HG03039 (cell line): ENCODE results near the gene IFT20.

Experiments
- ATAC-seq: cut with Tn5 transposase; IDR thresholded peaks from one replicate; pipeline ENCODE4 v1.9.1; 2021; ENCODE audit warnings: mild to moderate bottlenecking, moderate library complexity; ENCODE audit not compliant: unreplicated experiment

Gene IFT20

GRCh38 chr17:28338056-28338768, 2.9 kb upstream of the IFT20 start:
- ATAC-seq: no peak

- ATAC-seq: no peak
Observed at GRCh38 chr17:28335959-28336871, 943 bp upstream of the IFT20 start.

- ATAC-seq: no peak
Observed at GRCh38 chr17:28334666-28335200, 539 bp downstream of the IFT20 start.

GRCh38 chr17:28334171-28334570, 1.1 kb downstream of the IFT20 start:
- ATAC-seq: no peak

GRCh38 chr17:28333083-28333746, 2.1 kb downstream of the IFT20 start:
- ATAC-seq: no peak

GRCh38 chr17:28331891-28332420, 3.3 kb downstream of the IFT20 start:
- no peak for ATAC-seq

- no peak for ATAC-seq
Observed at GRCh38 chr17:28330671-28331070, 4.6 kb downstream of the IFT20 start.

GRCh38 chr17:28328325-28328724, 6.9 kb downstream of the IFT20 start:
- no peak for ATAC-seq

- no peak for ATAC-seq
Observed at GRCh38 chr17:28327709-28328108, 7.6 kb downstream of the IFT20 start.

- ATAC-seq: peak; percentile 56
Observed at GRCh38 chr17:28327031-28327607, 8.2 kb downstream of the IFT20 start.

- ATAC-seq: no peak
Observed at GRCh38 chr17:28326114-28326513, 9.2 kb downstream of the IFT20 start.

- no peak for ATAC-seq
Observed at GRCh38 chr17:28325211-28325610, 10.1 kb downstream of the IFT20 start.

GRCh38 chr17:28324781-28325180, 10.5 kb downstream of the IFT20 start:
- ATAC-seq: no peak

- ATAC-seq: no peak
Observed at GRCh38 chr17:28324267-28324745, 11.0 kb downstream of the IFT20 start.

- no peak for ATAC-seq
Observed at GRCh38 chr17:28320215-28321061, 14.8 kb downstream of the IFT20 start.

GRCh38 chr17:28319598-28319935, 15.7 kb downstream of the IFT20 start:
- no peak for ATAC-seq

GRCh38 chr17:28318759-28319597, 16.3 kb downstream of the IFT20 start, which contains the start of gene TMEM97:
Gene TMEM97, plus strand, starts transcription at chr17:28319200. Its CDS starts 40 bp downstream, at chr17:28319240.
- peak; percentile 92 for ATAC-seq

- ATAC-seq: no peak
Observed at GRCh38 chr17:28317966-28318758, 17.1 kb downstream of the IFT20 start.
